ENCODE measurements around the gene CCDC102B.

The CCDC102B gene

DNA sequence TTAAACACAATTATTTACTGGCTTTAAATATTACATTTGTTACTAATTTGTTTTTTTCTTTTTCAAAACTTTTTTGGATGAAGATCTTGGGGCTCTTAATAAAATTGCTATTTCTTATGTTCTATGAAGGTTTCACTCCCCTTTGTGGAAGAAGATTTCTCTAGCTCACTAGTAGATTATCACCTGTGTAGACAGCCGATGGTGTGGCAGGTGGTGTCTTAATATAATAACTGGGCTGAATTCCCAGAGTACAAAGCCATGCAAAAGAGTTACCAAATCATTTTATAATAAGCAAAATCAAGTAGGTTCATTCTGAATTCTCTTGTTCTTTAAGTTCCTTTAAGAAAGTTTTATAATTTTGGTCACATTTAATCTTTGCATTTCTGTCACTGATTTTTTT, 233.7 kb downstream of the CCDC102B start:
- Histone ChIP-seq H3K27ac (ENCODE audit: low read depth, low read length) (no peak overlapping the region), H3K36me3 (ENCODE audit: control insufficient read depth in 1 of 2, insufficient read depth in 2 of 2, low read length in 2 of 2) (no peaks in the 10 kb centered on the region), H3K9me3 (ENCODE audit: control insufficient read depth in 1 of 2, low read length in 2 of 2) (no peaks in the 10 kb centered on the region), H3K4me3 (ENCODE audit: low read depth in 1 of 2, low read length in 2 of 2) (no peak overlapping the region), H3K27me3 (ENCODE audit: control insufficient read depth in 1 of 2, insufficient read depth in 2 of 2, low read length in 2 of 2) (no peaks in the 10 kb centered on the region), H3K4me1 (ENCODE audit: control insufficient read depth in 1 of 2, insufficient read depth in 2 of 2, low read length in 2 of 2) (no peaks in the 10 kb centered on the region), H3K9ac (ENCODE audit: low read depth in 1 of 2, low read length in 2 of 2) (no peak overlapping the region)

DNA sequence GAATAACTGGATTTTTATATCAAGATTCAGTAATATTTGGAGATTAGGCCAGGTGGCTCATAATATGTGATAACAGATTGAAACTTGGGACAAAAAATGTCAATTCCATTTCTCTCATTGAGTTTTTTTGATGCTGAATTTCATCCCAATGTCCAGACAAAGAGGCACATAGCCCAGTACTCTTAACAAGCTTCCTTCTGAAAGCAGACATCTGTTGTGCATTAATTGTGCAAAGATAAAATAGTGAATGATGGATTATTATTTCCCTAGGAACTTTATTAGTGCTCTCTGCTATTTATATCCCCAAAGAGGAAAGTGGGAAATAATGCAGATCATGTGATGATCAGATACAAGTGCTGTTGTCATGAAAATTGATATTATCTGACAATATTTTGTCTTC, 234.1 kb downstream of the CCDC102B start:
- no peaks in the 10 kb centered on the region for H3K4me1 ChIP-seq (ENCODE audit: control insufficient read depth in 1 of 2, insufficient read depth in 2 of 2, low read length in 2 of 2)
- H3K36me3 ChIP-seq (ENCODE audit: control insufficient read depth in 1 of 2, insufficient read depth in 2 of 2, low read length in 2 of 2) = no peaks in the 10 kb centered on the region
- no peaks in the 10 kb centered on the region for H3K9me3 ChIP-seq (ENCODE audit: control insufficient read depth in 1 of 2, low read length in 2 of 2)

DNA sequence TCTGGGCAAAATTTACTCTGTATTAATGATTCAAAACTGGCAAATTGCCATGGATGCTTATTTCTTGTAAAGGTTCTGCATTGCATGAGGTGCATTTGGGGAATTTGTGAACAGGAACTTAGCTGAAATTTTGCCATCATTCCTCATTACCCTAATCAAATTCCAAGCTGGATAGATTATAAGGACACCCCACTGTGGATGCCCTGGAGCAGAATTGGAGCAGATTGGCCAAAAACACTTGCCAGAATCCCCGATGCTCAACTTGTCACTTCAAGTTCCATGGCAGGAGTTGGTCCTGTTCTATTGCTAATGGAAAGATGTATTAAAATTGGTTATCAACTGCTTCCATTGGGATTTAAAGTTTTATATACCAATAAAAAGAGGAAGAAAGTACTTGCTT, 237.9 kb downstream of the CCDC102B start:
- H3K4me1 ChIP-seq (ENCODE audit: control insufficient read depth in 1 of 2, insufficient read depth in 2 of 2, low read length in 2 of 2) = no peaks in the 10 kb centered on the region
- H3K4me3 ChIP-seq (ENCODE audit: low read depth in 1 of 2, low read length in 2 of 2) = no peak overlapping the region

More for the DNA sequence above, 234.1 kb downstream of the CCDC102B start:
- no peak overlapping the region for H3K4me3 ChIP-seq (ENCODE audit: low read depth in 1 of 2, low read length in 2 of 2)
- no peak overlapping the region for H3K27ac ChIP-seq (ENCODE audit: low read depth, low read length)
- H3K9ac ChIP-seq (ENCODE audit: low read depth in 1 of 2, low read length in 2 of 2) = no peak overlapping the region
- H3K27me3 ChIP-seq (ENCODE audit: control insufficient read depth in 1 of 2, insufficient read depth in 2 of 2, low read length in 2 of 2) = no peaks in the 10 kb centered on the region

GRCh38 chr18:69044215-69044614, 246.3 kb downstream of the CCDC102B start:
- Histone ChIP-seq H3K27me3 (ENCODE audit: control insufficient read depth in 1 of 2, insufficient read depth in 2 of 2, low read length in 2 of 2) (no peaks in the 10 kb centered on the region), H3K4me1 (ENCODE audit: control insufficient read depth in 1 of 2, insufficient read depth in 2 of 2, low read length in 2 of 2) (no peaks in the 10 kb centered on the region), H3K36me3 (ENCODE audit: control insufficient read depth in 1 of 2, insufficient read depth in 2 of 2, low read length in 2 of 2) (no peaks in the 10 kb centered on the region), H3K9ac (ENCODE audit: low read depth in 1 of 2, low read length in 2 of 2) (no peak overlapping the region), H3K9me3 (ENCODE audit: control insufficient read depth in 1 of 2, low read length in 2 of 2) (peaks cover 0 to 6% of the 10 kb centered on the region in 2 donors), H3K27ac (ENCODE audit: low read depth, low read length) (no peak overlapping the region), H3K4me3 (ENCODE audit: low read depth in 1 of 2, low read length in 2 of 2) (no peak overlapping the region)

More for the DNA sequence above, 237.9 kb downstream of the CCDC102B start:
- Histone ChIP-seq H3K9ac (ENCODE audit: low read depth in 1 of 2, low read length in 2 of 2) (no peak overlapping the region), H3K27me3 (ENCODE audit: control insufficient read depth in 1 of 2, insufficient read depth in 2 of 2, low read length in 2 of 2) (no peaks in the 10 kb centered on the region), H3K36me3 (ENCODE audit: control insufficient read depth in 1 of 2, insufficient read depth in 2 of 2, low read length in 2 of 2) (no peaks in the 10 kb centered on the region), H3K27ac (ENCODE audit: low read depth, low read length) (no peak overlapping the region), H3K9me3 (ENCODE audit: control insufficient read depth in 1 of 2, low read length in 2 of 2) (no peaks in the 10 kb centered on the region)

DNA sequence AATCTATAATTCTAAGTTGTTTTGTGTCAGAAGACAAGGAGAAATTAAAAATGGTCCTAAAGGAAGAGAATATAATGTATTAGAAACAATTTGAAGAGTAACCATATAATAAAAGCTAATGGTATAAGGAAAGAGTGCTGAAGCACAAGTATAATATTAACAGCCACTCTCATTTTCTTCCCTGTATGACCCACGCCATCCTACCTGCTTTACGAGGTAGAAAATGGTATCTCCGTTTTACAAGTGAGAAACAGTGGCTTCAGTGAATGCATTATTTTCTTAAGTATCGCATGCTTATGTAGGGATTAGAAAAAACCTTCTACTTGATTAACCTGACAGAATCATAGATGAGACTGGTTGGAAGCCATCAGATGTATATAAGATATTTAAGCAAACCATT, 266.2 kb downstream of the CCDC102B start:
- Histone ChIP-seq H3K27ac (ENCODE audit: low read depth, low read length) (no peak overlapping the region), H3K36me3 (ENCODE audit: control insufficient read depth in 1 of 2, insufficient read depth in 2 of 2, low read length in 2 of 2) (no peaks in the 10 kb centered on the region), H3K9me3 (ENCODE audit: control insufficient read depth in 1 of 2, low read length in 2 of 2) (peaks cover 0 to 4% of the 10 kb centered on the region in 2 donors)

GRCh38 chr18:69067048-69067447, 269.2 kb downstream of the CCDC102B start:
- Histone ChIP-seq H3K27me3 (ENCODE audit: control insufficient read depth in 1 of 2, insufficient read depth in 2 of 2, low read length in 2 of 2) (no peaks in the 10 kb centered on the region), H3K27ac (ENCODE audit: low read depth, low read length) (no peak overlapping the region), H3K36me3 (ENCODE audit: control insufficient read depth in 1 of 2, insufficient read depth in 2 of 2, low read length in 2 of 2) (no peaks in the 10 kb centered on the region), H3K4me1 (ENCODE audit: control insufficient read depth in 1 of 2, insufficient read depth in 2 of 2, low read length in 2 of 2) (no peaks in the 10 kb centered on the region), H3K9me3 (ENCODE audit: control insufficient read depth in 1 of 2, low read length in 2 of 2) (no peaks in the 10 kb centered on the region), H3K9ac (ENCODE audit: low read depth in 1 of 2, low read length in 2 of 2) (no peak overlapping the region), H3K4me3 (ENCODE audit: low read depth in 1 of 2, low read length in 2 of 2) (no peak overlapping the region)

More for the DNA sequence above, 266.2 kb downstream of the CCDC102B start:
- Histone ChIP-seq H3K27me3 (ENCODE audit: control insufficient read depth in 1 of 2, insufficient read depth in 2 of 2, low read length in 2 of 2) (no peaks in the 10 kb centered on the region), H3K4me3 (ENCODE audit: low read depth in 1 of 2, low read length in 2 of 2) (no peak overlapping the region), H3K9ac (ENCODE audit: low read depth in 1 of 2, low read length in 2 of 2) (no peak overlapping the region), H3K4me1 (ENCODE audit: control insufficient read depth in 1 of 2, insufficient read depth in 2 of 2, low read length in 2 of 2) (no peaks in the 10 kb centered on the region)

DNA sequence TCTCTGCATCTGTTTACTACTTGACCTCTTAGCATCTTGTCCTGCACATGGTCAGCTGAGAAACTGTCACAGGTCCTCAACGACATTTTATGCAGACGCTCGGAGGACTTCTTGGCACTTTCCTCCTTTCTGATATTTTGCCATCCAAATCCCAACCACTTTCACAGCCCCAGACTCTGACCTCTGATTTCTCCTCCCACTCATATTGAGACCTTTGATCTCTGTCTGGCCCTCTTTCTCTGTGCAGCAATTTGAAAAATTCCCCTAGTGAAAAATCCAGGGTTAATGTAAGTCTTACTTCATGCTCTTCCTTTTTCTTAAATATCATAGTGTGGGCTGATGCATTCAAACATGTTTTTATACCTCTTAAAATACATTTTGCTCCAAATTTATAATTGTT, 273.8 kb downstream of the CCDC102B start:
- Histone ChIP-seq H3K9me3 (ENCODE audit: control insufficient read depth in 1 of 2, low read length in 2 of 2) (no peaks in the 10 kb centered on the region), H3K9ac (ENCODE audit: low read depth in 1 of 2, low read length in 2 of 2) (no peak overlapping the region), H3K36me3 (ENCODE audit: control insufficient read depth in 1 of 2, insufficient read depth in 2 of 2, low read length in 2 of 2) (no peaks in the 10 kb centered on the region), H3K27ac (ENCODE audit: low read depth, low read length) (no peak overlapping the region), H3K27me3 (ENCODE audit: control insufficient read depth in 1 of 2, insufficient read depth in 2 of 2, low read length in 2 of 2) (no peaks in the 10 kb centered on the region), H3K4me1 (ENCODE audit: control insufficient read depth in 1 of 2, insufficient read depth in 2 of 2, low read length in 2 of 2) (no peaks in the 10 kb centered on the region), H3K4me3 (ENCODE audit: low read depth in 1 of 2, low read length in 2 of 2) (no peak overlapping the region)

DNA sequence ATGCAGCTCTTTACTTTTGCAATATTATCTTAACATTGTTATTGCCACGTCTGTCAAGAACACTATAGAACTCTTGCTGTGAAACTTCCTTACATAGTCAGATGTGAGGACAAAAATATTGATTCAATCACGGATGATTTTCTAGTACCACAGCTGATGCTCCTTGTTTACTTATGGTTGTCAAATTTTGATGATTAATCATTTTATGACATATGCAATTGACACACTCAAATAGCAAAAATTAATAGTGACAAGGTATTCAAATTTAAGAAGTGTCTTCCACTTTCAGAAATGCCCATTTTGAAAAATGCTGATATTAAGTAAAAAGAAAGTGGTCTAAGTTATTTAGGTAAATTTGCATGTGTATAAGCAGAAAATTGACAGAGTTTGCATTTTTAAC, 284.0 kb downstream of the CCDC102B start:
- Histone ChIP-seq H3K9me3 (ENCODE audit: control insufficient read depth in 1 of 2, low read length in 2 of 2) (no peaks in the 10 kb centered on the region), H3K27ac (ENCODE audit: low read depth, low read length) (no peak overlapping the region), H3K27me3 (ENCODE audit: control insufficient read depth in 1 of 2, insufficient read depth in 2 of 2, low read length in 2 of 2) (no peaks in the 10 kb centered on the region), H3K9ac (ENCODE audit: low read depth in 1 of 2, low read length in 2 of 2) (no peak overlapping the region), H3K4me3 (ENCODE audit: low read depth in 1 of 2, low read length in 2 of 2) (no peak overlapping the region), H3K4me1 (ENCODE audit: control insufficient read depth in 1 of 2, insufficient read depth in 2 of 2, low read length in 2 of 2) (no peaks in the 10 kb centered on the region), H3K36me3 (ENCODE audit: control insufficient read depth in 1 of 2, insufficient read depth in 2 of 2, low read length in 2 of 2) (no peaks in the 10 kb centered on the region)

GRCh38 chr18:69082499-69082898, 284.6 kb downstream of the CCDC102B start:
- no peaks in the 10 kb centered on the region for H3K36me3 ChIP-seq (ENCODE audit: control insufficient read depth in 1 of 2, insufficient read depth in 2 of 2, low read length in 2 of 2)
- no peaks in the 10 kb centered on the region for H3K4me1 ChIP-seq (ENCODE audit: control insufficient read depth in 1 of 2, insufficient read depth in 2 of 2, low read length in 2 of 2)
- no peak overlapping the region for H3K9ac ChIP-seq (ENCODE audit: low read depth in 1 of 2, low read length in 2 of 2)
- no peak overlapping the region for H3K4me3 ChIP-seq (ENCODE audit: low read depth in 1 of 2, low read length in 2 of 2)
- H3K9me3 ChIP-seq (ENCODE audit: control insufficient read depth in 1 of 2, low read length in 2 of 2) = no peaks in the 10 kb centered on the region
- no peak overlapping the region for H3K27ac ChIP-seq (ENCODE audit: low read depth, low read length)
- H3K27me3 ChIP-seq (ENCODE audit: control insufficient read depth in 1 of 2, insufficient read depth in 2 of 2, low read length in 2 of 2) = no peaks in the 10 kb centered on the region

DNA sequence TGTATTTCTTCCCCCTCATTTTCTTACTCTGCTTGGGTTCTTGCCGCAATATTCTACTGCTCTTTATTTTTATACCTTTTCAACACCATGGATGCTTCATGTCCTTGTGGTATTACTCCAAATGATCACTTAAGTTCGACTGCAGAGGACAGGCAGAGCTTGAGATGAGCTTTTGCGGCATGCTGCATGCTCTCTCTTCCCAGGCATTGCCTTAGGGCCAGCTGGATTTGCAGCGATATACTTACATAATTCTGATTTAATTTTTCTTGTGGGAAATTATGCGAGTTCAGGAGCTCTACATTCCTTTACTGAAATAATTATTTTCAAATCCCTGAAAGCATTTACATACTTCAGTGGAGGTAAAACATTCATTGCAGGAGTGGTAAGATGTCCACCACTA, 288.1 kb downstream of the CCDC102B start:
- Histone ChIP-seq H3K9ac (ENCODE audit: low read depth in 1 of 2, low read length in 2 of 2) (no peak overlapping the region), H3K27me3 (ENCODE audit: control insufficient read depth in 1 of 2, insufficient read depth in 2 of 2, low read length in 2 of 2) (no peaks in the 10 kb centered on the region), H3K27ac (ENCODE audit: low read depth, low read length) (no peak overlapping the region)

DNA sequence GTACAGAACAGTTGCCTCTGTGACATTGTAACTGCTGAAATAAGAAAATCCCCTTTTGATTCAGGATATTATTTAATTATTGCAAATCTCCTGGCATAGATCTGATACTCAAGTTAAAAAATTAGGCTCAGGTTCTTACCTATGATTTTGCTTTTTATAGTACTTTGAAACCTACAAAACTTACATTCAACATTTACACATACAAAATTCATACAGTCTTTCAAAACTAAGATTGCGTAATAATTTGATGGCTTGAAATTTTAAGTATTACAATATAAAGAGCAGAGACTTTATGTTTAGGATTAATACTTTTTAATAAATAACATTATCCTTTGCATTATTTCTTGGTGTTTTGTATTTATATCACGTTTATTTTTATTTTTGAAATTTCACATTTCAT, 291.1 kb downstream of the CCDC102B start:
- Histone ChIP-seq H3K4me1 (ENCODE audit: control insufficient read depth in 1 of 2, insufficient read depth in 2 of 2, low read length in 2 of 2) (no peaks in the 10 kb centered on the region), H3K9ac (ENCODE audit: low read depth in 1 of 2, low read length in 2 of 2) (no peak overlapping the region), H3K27ac (ENCODE audit: low read depth, low read length) (no peak overlapping the region), H3K36me3 (ENCODE audit: control insufficient read depth in 1 of 2, insufficient read depth in 2 of 2, low read length in 2 of 2) (no peaks in the 10 kb centered on the region), H3K27me3 (ENCODE audit: control insufficient read depth in 1 of 2, insufficient read depth in 2 of 2, low read length in 2 of 2) (no peaks in the 10 kb centered on the region), H3K4me3 (ENCODE audit: low read depth in 1 of 2, low read length in 2 of 2) (no peak overlapping the region), H3K9me3 (ENCODE audit: control insufficient read depth in 1 of 2, low read length in 2 of 2) (no peaks in the 10 kb centered on the region)

More for the DNA sequence above, 288.1 kb downstream of the CCDC102B start:
- H3K4me3 ChIP-seq (ENCODE audit: low read depth in 1 of 2, low read length in 2 of 2) = no peak overlapping the region
- no peaks in the 10 kb centered on the region for H3K9me3 ChIP-seq (ENCODE audit: control insufficient read depth in 1 of 2, low read length in 2 of 2)
- no peaks in the 10 kb centered on the region for H3K36me3 ChIP-seq (ENCODE audit: control insufficient read depth in 1 of 2, insufficient read depth in 2 of 2, low read length in 2 of 2)
- no peaks in the 10 kb centered on the region for H3K4me1 ChIP-seq (ENCODE audit: control insufficient read depth in 1 of 2, insufficient read depth in 2 of 2, low read length in 2 of 2)

All from duodenal mucosa (tissue), 2 donors.